ELF-1 (cell line): Measurements from ENCODE around the gene KCNH6.

Experiments used
- DNase-seq: peaks from one replicate; pipeline ENCODE4 v3.0.0-alpha.2; 2016; ENCODE audit warnings: low read depth, low spot score

KCNH6 gene

GRCh38 chr17:63506627-63507026, 16.5 kb upstream of the KCNH6 start:
- no peak for DNase-seq

- DNase-seq: no peak
Observed at GRCh38 chr17:63511331-63511730, 11.8 kb upstream of the KCNH6 start.

- no peak for DNase-seq
Observed at GRCh38 chr17:63512388-63512787, 10.8 kb upstream of the KCNH6 start.

GRCh38 chr17:63512896-63513644, 10.1 kb upstream of the KCNH6 start:
- no peak for DNase-seq

- no peak for DNase-seq
Observed at GRCh38 chr17:63514477-63514876, 8.7 kb upstream of the KCNH6 start.

- no peak for DNase-seq
Observed at GRCh38 chr17:63514974-63515373, 8.2 kb upstream of the KCNH6 start.

- DNase-seq: no peak
Observed at GRCh38 chr17:63515426-63515825, 7.7 kb upstream of the KCNH6 start.

GRCh38 chr17:63516910-63517824, 6.0 kb upstream of the KCNH6 start:
- DNase-seq: no peak

GRCh38 chr17:63517825-63518534, 5.2 kb upstream of the KCNH6 start:
- DNase-seq: no peak

GRCh38 chr17:63519116-63519881, 3.9 kb upstream of the KCNH6 start:
- DNase-seq: no peak

- DNase-seq: no peak
Observed at GRCh38 chr17:63519972-63520882, 2.9 kb upstream of the KCNH6 start.

- no peak for DNase-seq
Observed at GRCh38 chr17:63524051-63524450, 893 bp downstream of the KCNH6 start.

- DNase-seq: no peak
Observed at GRCh38 chr17:63525190-63525946, 2.2 kb downstream of the KCNH6 start.

- no peak for DNase-seq
Observed at GRCh38 chr17:63526861-63527260, 3.7 kb downstream of the KCNH6 start.

GRCh38 chr17:63528183-63528582, 5.0 kb downstream of the KCNH6 start:
- DNase-seq: no peak

- no peak for DNase-seq
Observed at GRCh38 chr17:63529711-63530556, 6.8 kb downstream of the KCNH6 start.

GRCh38 chr17:63530557-63531021, 7.4 kb downstream of the KCNH6 start:
- DNase-seq: no peak
